ENCODE results near the gene DEAF1. TPM values are rescaled to one million over a fixed set of nuclear protein-coding genes. Genes with fewer than 3 reads are reported as not detected.

The DEAF1 gene
- total RNA-seq, 1 donor from 2014 or later, result 36.9 TPM

DNA sequence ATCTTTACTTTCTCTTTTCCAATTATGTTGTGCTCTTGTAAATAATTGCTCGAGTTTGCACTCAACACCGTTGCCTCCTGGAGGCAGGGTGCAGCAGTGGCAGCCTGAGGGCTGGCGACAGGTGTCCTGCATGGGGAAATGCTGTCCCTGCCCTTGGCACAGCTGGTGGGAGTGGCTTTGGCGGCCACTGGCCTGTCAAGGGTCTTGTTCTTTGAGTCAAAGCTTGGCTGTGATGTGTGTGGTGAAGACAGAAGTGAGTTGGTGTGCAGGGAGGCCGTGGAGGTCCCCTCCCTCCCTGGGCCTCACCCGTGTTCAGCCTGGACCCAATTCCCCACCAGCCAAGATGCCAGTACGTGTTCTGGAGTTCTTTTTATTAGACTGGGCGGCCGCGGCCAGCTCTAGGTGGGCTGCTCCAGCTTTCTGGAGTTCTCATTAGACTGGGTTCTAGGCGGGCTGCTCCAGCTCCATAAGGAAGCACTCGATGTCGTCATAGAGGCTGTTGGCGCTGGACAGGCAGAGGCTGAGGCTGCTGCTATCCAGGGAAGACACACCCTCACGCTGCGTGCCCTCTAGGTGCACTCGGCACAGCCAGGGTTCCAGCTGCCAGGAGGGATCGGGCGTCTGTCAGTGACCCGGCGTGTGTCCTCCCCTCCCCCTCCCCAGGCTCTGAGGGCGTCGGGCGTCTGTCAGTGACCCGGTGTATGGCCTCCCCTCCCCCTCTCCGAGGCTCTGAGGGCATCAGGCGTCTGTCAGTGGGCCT is 82.6 kb downstream of the DEAF1 start:
- no peak for DNase-seq (ENCODE audit: low spot score)

DNA sequence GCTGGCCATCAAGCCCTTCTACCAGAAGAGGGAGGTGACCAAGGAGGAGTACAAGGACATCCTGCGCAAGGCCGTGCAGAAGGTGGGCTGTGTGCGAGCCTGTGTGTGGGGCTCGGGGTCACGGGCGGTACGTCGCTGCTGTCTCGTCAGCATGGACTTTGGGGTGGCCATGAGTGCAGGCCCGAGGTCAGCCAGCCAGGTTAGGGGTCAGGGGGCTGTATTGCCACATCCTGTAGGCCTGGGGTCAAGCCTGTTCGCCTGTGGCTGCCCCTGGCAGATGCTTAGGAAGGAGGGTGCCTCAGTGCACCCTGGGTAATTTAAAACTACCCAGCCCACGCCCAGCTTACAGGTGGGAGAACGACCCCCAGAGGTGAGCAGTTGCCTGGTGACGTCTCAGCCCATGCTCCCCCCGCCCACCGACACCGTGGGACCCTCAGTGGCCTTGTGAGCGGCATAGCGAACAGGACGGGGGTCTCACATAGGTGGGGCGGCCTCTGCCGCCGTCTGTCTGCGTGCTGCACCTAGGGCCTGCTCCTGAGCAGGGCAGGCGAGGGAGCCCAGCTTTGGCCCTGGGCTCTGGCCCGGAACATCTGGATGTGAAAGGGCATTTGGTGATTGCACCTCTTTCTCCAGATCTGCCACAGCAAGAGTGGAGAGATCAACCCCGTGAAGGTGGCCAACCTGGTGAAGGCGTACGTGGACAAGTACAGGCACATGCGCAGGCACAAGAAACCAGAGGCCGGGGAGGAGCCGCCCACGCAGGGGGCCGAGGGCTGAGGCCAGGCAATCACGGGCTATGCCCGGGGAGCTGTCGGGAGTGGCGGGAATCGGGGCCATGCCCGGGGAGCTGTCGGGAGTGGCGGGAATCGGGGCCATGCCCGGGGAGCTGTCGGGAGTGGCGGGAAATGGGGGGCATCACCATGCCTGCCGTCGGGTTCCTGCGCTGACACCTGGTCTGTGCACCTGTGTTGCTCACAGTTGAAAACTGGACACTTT is 83.7 kb downstream of the DEAF1 start:
- no peak for DNase-seq (ENCODE audit: low spot score)

GRCh38 chr11:610146-610801 is 84.7 kb downstream of the DEAF1 start:
- DNase-seq (ENCODE audit: low spot score), result no peak

DNA sequence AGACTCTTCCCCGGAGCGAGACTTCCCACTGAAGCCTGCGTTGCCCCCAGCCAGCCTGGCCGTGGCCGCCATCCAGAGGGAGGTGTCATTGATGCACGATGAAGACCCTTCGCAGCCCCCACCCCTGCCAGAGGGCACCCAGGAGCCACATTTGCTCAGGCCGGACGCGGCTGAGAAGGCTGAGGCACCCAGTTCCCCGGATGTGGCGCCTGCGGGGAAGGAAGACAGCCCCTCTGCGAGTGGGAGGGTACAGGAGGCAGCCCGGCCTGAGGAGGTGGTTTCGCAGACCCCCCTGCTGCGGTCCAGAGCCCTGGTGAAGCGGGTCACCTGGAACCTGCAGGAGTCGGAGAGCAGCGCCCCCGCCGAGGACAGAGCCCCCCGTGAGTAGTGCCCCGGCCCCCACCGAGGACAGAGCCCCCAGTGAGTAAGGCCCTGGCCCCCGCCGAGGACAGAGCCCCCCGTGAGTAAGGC is 85.6 kb downstream of the DEAF1 start:
- no peak for DNase-seq (ENCODE audit: low spot score)

DNA sequence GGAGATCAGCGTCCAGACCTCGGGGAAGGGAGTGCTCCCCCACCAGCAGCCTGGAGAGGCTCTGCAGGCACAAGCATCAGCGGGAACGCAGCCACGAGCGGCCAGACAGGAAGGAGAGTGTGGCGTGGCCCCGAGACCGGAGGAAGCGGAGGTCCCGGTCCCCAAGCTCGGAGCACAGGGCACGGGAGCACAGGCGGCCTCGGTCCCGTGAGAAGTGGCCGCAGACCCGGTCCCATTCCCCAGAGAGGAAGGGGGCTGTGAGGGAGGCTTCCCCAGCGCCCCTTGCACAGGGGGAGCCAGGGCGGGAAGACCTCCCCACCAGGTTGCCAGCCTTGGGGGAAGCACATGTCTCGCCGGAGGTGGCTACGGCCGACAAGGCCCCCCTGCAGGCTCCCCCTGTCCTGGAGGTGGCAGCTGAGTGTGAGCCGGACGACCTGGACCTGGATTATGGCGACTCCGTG is 86.2 kb downstream of the DEAF1 start:
- no peak for DNase-seq (ENCODE audit: low spot score)

- DNase-seq (ENCODE audit: low spot score), result no peak
Measured at GRCh38 chr11:607971-608659, 86.9 kb downstream of the DEAF1 start.

DNA sequence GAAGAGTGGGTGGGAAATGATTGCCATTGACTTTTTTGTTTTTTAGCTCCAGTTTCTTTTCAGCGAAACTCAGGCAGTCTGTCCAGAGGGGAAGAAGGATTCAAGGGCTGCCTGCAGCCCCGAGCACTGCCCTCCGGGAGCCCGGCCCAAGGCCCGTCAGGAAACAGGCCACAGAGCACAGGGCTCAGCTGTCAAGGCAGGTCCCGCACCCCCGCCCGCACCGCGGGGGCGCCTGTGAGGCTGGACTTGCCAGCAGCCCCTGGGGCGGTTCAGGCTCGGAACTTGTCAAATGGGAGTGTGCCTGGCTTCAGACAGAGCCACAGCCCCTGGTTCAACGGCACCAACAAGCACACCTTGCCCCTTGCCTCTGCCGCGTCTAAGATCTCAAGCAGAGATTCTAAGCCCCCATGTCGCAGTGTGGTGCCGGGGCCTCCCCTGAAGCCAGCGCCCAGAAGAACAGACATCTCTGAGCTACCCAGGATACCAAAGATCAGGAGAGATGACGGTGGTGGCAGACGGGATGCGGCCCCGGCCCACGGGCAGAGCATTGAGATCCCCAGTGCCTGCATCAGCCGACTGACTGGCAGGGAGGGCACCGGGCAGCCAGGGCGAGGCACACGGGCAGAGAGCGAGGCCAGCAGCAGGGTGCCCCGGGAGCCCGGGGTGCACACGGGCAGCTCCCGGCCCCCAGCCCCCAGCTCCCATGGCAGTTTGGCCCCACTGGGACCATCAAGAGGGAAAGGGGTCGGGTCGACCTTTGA is 87.8 kb downstream of the DEAF1 start:
- no peak for DNase-seq (ENCODE audit: low spot score)

DNA sequence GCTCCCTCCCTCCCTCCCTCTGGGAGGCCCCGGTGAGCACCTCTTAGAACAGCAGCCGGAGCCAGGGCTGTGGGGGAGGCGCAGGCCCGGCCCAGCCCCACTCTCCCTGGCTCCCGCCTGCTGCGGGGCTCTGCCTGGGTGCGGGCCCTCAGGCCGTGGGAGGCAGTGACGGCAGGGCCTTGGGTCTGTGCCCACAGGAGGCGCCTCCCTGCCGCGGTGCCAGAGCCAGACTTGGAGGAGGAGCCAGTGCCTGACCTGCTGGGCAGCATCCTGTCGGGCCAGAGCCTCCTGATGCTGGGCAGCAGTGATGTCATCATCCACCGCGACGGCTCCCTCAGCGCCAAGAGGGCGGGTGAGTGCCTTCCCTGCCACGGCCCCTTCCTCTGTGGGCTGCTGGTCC is 88.8 kb downstream of the DEAF1 start:
- no peak for DNase-seq (ENCODE audit: low spot score)

- no peak for DNase-seq (ENCODE audit: low spot score)
Measured at GRCh38 chr11:605286-606129, 89.5 kb downstream of the DEAF1 start.

GRCh38 chr11:603154-603553 is 91.9 kb downstream of the DEAF1 start:
- no peak for DNase-seq (ENCODE audit: low spot score)

DNA sequence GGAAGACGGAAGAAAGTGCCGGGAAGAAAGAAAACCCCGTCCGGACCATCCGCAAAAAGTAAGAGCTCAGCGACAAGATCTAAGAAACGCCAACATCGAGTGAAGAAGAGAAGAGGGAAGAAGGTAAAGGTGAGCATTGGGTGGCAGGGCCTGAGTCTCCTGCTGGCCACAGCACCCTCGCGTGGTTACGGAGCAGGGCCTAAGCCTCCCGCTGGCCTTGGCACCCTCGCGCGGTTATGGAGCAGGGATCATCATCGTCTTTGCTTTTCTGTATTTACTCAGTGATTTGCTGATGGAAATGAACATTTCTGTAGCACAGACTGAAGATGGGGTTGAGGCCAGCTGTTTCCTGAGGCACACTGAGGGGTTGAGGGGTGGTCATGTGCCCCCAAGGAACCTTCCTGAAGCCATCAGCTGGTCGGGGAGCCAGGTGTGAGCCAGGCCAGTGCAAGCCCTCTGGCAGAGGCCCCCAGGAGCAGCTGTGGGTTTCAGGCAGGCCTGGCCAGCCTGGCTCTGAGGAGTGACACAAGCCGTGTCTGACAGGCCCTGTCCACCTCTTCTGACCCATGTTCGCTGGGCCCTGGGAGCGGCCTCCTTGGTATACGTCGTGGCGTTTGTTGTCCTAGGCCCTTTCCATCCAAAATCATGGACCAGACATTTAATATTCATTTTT is 93.3 kb downstream of the DEAF1 start:
- no peak for DNase-seq (ENCODE audit: low spot score)

DNA sequence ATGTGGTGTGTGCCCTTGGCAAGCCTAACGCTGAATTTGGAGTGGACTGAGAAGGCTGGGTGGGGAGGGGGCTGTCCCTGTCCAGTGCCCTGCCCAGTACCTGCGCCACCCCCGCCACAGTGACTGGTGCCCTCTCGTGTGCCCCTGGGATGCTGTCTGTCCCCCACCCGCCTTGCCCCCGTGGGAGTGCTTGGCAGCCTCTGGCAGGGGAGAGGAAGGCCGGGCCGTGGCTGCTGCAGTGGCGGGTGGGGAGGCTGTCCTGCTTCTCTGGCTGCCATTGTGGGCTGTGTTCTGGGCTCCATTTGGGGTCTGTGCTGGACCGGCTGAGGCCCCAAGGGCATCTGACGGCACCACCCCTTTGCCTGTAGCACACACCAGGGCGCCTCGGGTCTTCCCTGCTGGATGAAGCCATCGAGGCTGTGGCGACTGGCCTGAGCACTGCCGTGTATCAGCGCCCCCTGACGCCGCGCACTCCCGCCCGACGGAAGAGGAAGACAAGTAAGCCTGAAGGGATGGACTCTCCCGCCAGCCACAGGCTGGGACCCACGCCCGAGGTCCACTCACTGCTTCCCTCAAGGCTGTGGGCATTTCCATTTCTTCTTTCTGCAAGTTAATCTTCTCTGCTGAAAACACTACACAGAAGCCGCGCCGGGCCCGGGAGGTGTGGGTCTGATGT is 96.9 kb downstream of the DEAF1 start:
- no peak for DNase-seq (ENCODE audit: low spot score)

- DNase-seq (ENCODE audit: low spot score), result no peak
Measured at GRCh38 chr11:597166-597725, 97.8 kb downstream of the DEAF1 start.

- no peak for DNase-seq (ENCODE audit: low spot score)
Measured at GRCh38 chr11:596374-596773, 98.6 kb downstream of the DEAF1 start.

DNA sequence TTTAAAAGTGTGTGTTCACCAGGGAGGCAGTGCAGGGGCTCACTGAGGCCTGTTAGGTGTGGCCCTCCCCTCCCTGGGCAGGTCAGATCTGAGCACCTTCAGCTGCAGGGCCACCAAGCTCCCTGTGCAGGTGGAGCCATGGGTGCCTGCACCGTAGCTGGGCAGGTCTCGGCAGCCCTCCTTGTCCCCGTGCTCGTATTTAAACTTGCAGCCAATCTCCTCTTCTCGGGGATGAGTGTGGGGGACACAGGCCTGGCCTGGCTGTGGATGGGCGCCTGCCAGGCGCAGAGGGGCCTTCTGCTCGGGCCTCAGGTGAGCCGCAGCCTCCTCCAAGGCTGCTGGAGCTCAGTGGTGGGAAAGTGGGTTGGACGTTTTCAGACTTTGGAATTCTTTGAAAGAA is 99.6 kb downstream of the DEAF1 start:
- no peak for DNase-seq (ENCODE audit: low spot score)

All from ureter (tissue), 1 donor.